Astrocyte (in vitro differentiated cells and primary cell): ENCODE measurements around the gene ANKRD29. TPM values are rescaled to one million over a fixed set of nuclear protein-coding genes. Genes with fewer than 3 reads are reported as not detected.

Source experiments
- DNase-seq: peaks from one replicate; pipeline ENCODE4 v3.0.0-alpha.2; 2010; ENCODE audit warnings: low read depth
- FAIRE-seq: peaks from 2 replicates; lab custom pipeline; 2011; peaks lifted over from hg19 to GRCh38; lab: Jason Lieb, UNC
- H2AFZ ChIP-seq: 2 replicates; pipeline ENCODE4 v1.6.0; 2012; ENCODE audit warnings: low read depth, low read length, inconsistent platforms
- H3K27ac ChIP-seq: 2 replicates; pipeline ENCODE4 v1.5.1; 2011; ENCODE audit warnings: low read depth, low read length, inconsistent platforms
- H3K27me3 ChIP-seq: 2 replicates; pipeline ENCODE4 v1.6.0; 2011; ENCODE audit warnings: low read length, inconsistent platforms; ENCODE audit not compliant: insufficient read depth
- H3K36me3 ChIP-seq: 2 replicates; pipeline ENCODE4 v1.5.1; 2011; ENCODE audit warnings: low read length, inconsistent platforms; ENCODE audit not compliant: insufficient read depth
- H3K4me1 ChIP-seq: 2 replicates; pipeline ENCODE4 v1.5.1; 2011; ENCODE audit warnings: low read length, inconsistent platforms; ENCODE audit not compliant: insufficient read depth
- H3K4me2 ChIP-seq: 2 replicates; pipeline ENCODE4 v1.6.0; 2012; ENCODE audit warnings: low read length, inconsistent platforms
- H3K4me3 ChIP-seq: 2 replicates; pipeline ENCODE4 v1.5.1; 2011; ENCODE audit warnings: low read depth, mild to moderate bottlenecking, low read length, inconsistent platforms; ENCODE audit not compliant: insufficient read depth
- H3K79me2 ChIP-seq: 2 replicates; pipeline ENCODE4 v1.6.0; 2012; ENCODE audit warnings: mild to moderate bottlenecking, low read length, inconsistent platforms; ENCODE audit not compliant: insufficient read depth
- H3K9ac ChIP-seq: 2 replicates; pipeline ENCODE4 v1.6.0; 2012; ENCODE audit warnings: mild to moderate bottlenecking, low read length, inconsistent platforms
- H3K9me3 ChIP-seq: 2 replicates; pipeline ENCODE4 v1.5.1; 2012; ENCODE audit warnings: low read depth, mild to moderate bottlenecking, low read length, inconsistent platforms; ENCODE audit not compliant: insufficient read depth
- H4K20me1 ChIP-seq: 2 replicates; pipeline ENCODE4 v1.6.0; 2012; ENCODE audit warnings: low read length, inconsistent platforms; ENCODE audit not compliant: insufficient read depth
- H3K27ac Mint-ChIP-seq: one replicate; pipeline ENCODE4 v1.8.0; 2021; ENCODE audit warnings: mild to moderate bottlenecking, mixed read lengths; ENCODE audit not compliant: unreplicated experiment
- H3K27me3 Mint-ChIP-seq: one replicate; pipeline ENCODE4 v1.8.0; 2021; ENCODE audit warnings: low read depth, mixed read lengths; ENCODE audit not compliant: unreplicated experiment
- H3K36me3 Mint-ChIP-seq: one replicate; pipeline ENCODE4 v1.8.0; 2021; ENCODE audit warnings: low read depth, mixed read lengths; ENCODE audit not compliant: unreplicated experiment
- H3K4me1 Mint-ChIP-seq: one replicate; pipeline ENCODE4 v1.8.0; 2021; ENCODE audit warnings: low read depth, mixed read lengths; ENCODE audit not compliant: unreplicated experiment
- H3K4me3 Mint-ChIP-seq: one replicate; pipeline ENCODE4 v1.8.0; 2021; ENCODE audit warnings: mild to moderate bottlenecking, moderate library complexity, mixed read lengths; ENCODE audit not compliant: unreplicated experiment
- H3K9me3 Mint-ChIP-seq: one replicate; pipeline ENCODE4 v1.8.0; 2021; ENCODE audit warnings: mild to moderate bottlenecking, mixed read lengths; ENCODE audit not compliant: unreplicated experiment
- CTCF ChIP-seq: IDR thresholded peaks from 2 replicates; pipeline ENCODE4 v1.5.1; 2011; ENCODE audit warnings: low read depth, mild to moderate bottlenecking, inconsistent platforms, low read length, moderate library complexity; ENCODE audit not compliant: insufficient read depth
- EZH2 ChIP-seq: IDR thresholded peaks from 2 replicates; pipeline ENCODE4 v1.6.1; 2012; ENCODE audit warnings: mild to moderate bottlenecking, low read length, inconsistent platforms; ENCODE audit not compliant: insufficient read depth
- total RNA-seq: library from RNA; stranded (reverse); gene quantifications from 2 replicates; pipeline ENCODE4 v1.2.1, GENCODE V29; 2021

The ANKRD29 gene
- total RNA-seq, 1 donor from 2014 or later: 0.75 TPM

- Mint-ChIP-seq H3K4me3 (no peak overlapping the region), H3K4me1 (no peaks in the 10 kb centered on the region), H3K9me3 (no peaks in the 10 kb centered on the region), H3K27me3 (peaks cover 7% of the 10 kb centered on the region), H3K27ac (no peak overlapping the region), H3K36me3 (no peaks in the 10 kb centered on the region)
- Histone ChIP-seq H3K4me2 (no peak overlapping the region), H4K20me1 (no peaks in the 10 kb centered on the region), H3K27me3 (peaks cover 3% of the 10 kb centered on the region), H2AFZ (no peak overlapping the region), H3K4me1 (no peaks in the 10 kb centered on the region), H3K9ac (no peak overlapping the region), H3K79me2 (no peaks in the 10 kb centered on the region), H3K9me3 (no peaks in the 10 kb centered on the region), H3K36me3 (no peaks in the 10 kb centered on the region), H3K27ac (no peak overlapping the region), H3K4me3 (no peak overlapping the region)
- no peak for TF ChIP-seq EZH2
- FAIRE-seq (no peak), DNase-seq (no peak)
Measured at GRCh38 chr18:23605941-23606340, 56.8 kb downstream of the ANKRD29 start.

- Histone ChIP-seq H4K20me1 (no peaks in the 10 kb centered on the region), H3K36me3 (no peaks in the 10 kb centered on the region), H3K4me1 (no peaks in the 10 kb centered on the region), H3K79me2 (no peaks in the 10 kb centered on the region), H3K27me3 (peaks cover 4% of the 10 kb centered on the region), H3K27ac (no peak overlapping the region), H3K4me3 (no peak overlapping the region), H3K4me2 (no peak overlapping the region), H3K9me3 (no peaks in the 10 kb centered on the region), H3K9ac (no peak overlapping the region), H2AFZ (no peak overlapping the region)
- Mint-ChIP-seq H3K9me3 (no peaks in the 10 kb centered on the region), H3K27me3 (peaks cover 14% of the 10 kb centered on the region), H3K4me3 (no peak overlapping the region), H3K27ac (no peak overlapping the region), H3K4me1 (no peaks in the 10 kb centered on the region), H3K36me3 (no peaks in the 10 kb centered on the region)
- DNase-seq (no peak), FAIRE-seq (no peak)
- TF ChIP-seq EZH2 (no peak), CTCF (no peak)
Measured at GRCh38 chr18:23599809-23600208, 62.9 kb downstream of the ANKRD29 start.

- peaks cover 4% of the 10 kb centered on the region for H3K27me3 ChIP-seq
- H3K9me3 ChIP-seq: no peaks in the 10 kb centered on the region
- H3K27ac ChIP-seq: no peak overlapping the region
- peaks cover 6% of the 10 kb centered on the region for H3K4me1 ChIP-seq
- DNase-seq: no peak
- H3K4me3 ChIP-seq: no peak overlapping the region
- H3K9me3 Mint-ChIP-seq: no peaks in the 10 kb centered on the region
- no peak overlapping the region for H2AFZ ChIP-seq
- H3K4me1 Mint-ChIP-seq: peaks cover 5% of the 10 kb centered on the region
- no peaks in the 10 kb centered on the region for H3K36me3 ChIP-seq
- H3K4me2 ChIP-seq: no peak overlapping the region
- H4K20me1 ChIP-seq: no peaks in the 10 kb centered on the region
- H3K4me3 Mint-ChIP-seq: no peak overlapping the region
- peaks cover 8% of the 10 kb centered on the region for H3K27me3 Mint-ChIP-seq
- H3K79me2 ChIP-seq: no peaks in the 10 kb centered on the region
- no peak for FAIRE-seq
- H3K27ac Mint-ChIP-seq: no peak overlapping the region
- no peak for TF ChIP-seq CTCF
- no peak for TF ChIP-seq EZH2
- H3K36me3 Mint-ChIP-seq: no peaks in the 10 kb centered on the region
- H3K9ac ChIP-seq: no peak overlapping the region
Measured at GRCh38 chr18:23596183-23596582, 66.5 kb downstream of the ANKRD29 start.
